ENCODE results near the gene TMPRSS15.

- no peak for TF ChIP-seq CTCF (IDR thresholded peaks at IDR 0.05)
- TF ChIP-seq POLR2A (IDR thresholded peaks at IDR 0.05): no peak
- TF ChIP-seq EP300 (IDR thresholded peaks at IDR 0.05; ENCODE audit: low read depth): no peak
- TF ChIP-seq POLR2AphosphoS5 (IDR thresholded peaks at IDR 0.05): no peak
These were observed 46.3 kb upstream of the TMPRSS15 start for GRCh38 chr21:18449605-18450550.
